Fibroblast of lung (primary cell): Measurements from ENCODE around the gene MYOZ3. TPM values are rescaled to one million over a fixed set of nuclear protein-coding genes. Genes with fewer than 3 reads are reported as not detected.

Experiments
- DNase-seq, 2 donors: peaks; one replicate each; pipeline versions ENCODE4 v3.0.0 to v3.0.0-alpha.2; 2010; ENCODE audit warnings: low read depth in 2 of 2
- H2AFZ ChIP-seq: 2 replicates; pipeline ENCODE4 v1.5.1; 2012; ENCODE audit warnings: low read length, control low read depth, inconsistent platforms
- H3K27ac ChIP-seq: 2 replicates; pipeline ENCODE4 v1.5.1; 2011; ENCODE audit warnings: low read length, control low read depth; ENCODE audit not compliant: insufficient read depth
- H3K27me3 ChIP-seq: 2 replicates; pipeline ENCODE4 v1.5.1; 2011; ENCODE audit warnings: mild to moderate bottlenecking, low read length; ENCODE audit not compliant: control insufficient read depth, insufficient read depth
- H3K36me3 ChIP-seq: 2 replicates; pipeline ENCODE4 v1.5.1; 2011; ENCODE audit warnings: low read length; ENCODE audit not compliant: control insufficient read depth, insufficient read depth
- H3K4me1 ChIP-seq: 2 replicates; pipeline ENCODE4 v1.5.1; 2011; ENCODE audit warnings: low read length; ENCODE audit not compliant: control insufficient read depth, insufficient read depth; ENCODE audit errors: extremely low read depth
- H3K4me2 ChIP-seq: 2 replicates; pipeline ENCODE4 v1.5.1; 2011; ENCODE audit warnings: low read length, control low read depth; ENCODE audit not compliant: insufficient read depth; ENCODE audit errors: extremely low read depth
- H3K4me3 ChIP-seq, 4 experiments: fragments of 200-600 bp in 1 of 4; sonication (generic) in 1 of 4; replicated peaks in 1 of 4; 2 replicates each; pipeline ENCODE4 v1.5.1; 2011 to 2016; ENCODE audit warnings: low read length in 4 of 4, low read depth in 3 of 4, mild to moderate bottlenecking in 3 of 4, control low read depth in 2 of 4, inconsistent platforms in 1 of 4, mixed read lengths in 1 of 4; ENCODE audit not compliant: insufficient read depth in 1 of 4; ENCODE audit errors: control extremely low read depth in 1 of 4
- H3K79me2 ChIP-seq: 2 replicates; pipeline ENCODE4 v1.5.1; 2012; ENCODE audit warnings: mild to moderate bottlenecking, low read length, inconsistent platforms; ENCODE audit not compliant: control insufficient read depth, insufficient read depth
- H3K9ac ChIP-seq: 2 replicates; pipeline ENCODE4 v1.5.1; 2011; ENCODE audit warnings: mild to moderate bottlenecking, low read length, control low read depth; ENCODE audit not compliant: insufficient read depth
- H3K9me3 ChIP-seq: 2 replicates; pipeline ENCODE4 v1.5.1; 2012; ENCODE audit warnings: low read depth, low read length; ENCODE audit not compliant: control insufficient read depth, insufficient read depth
- H4K20me1 ChIP-seq: 2 replicates; pipeline ENCODE4 v1.5.1; 2011; ENCODE audit warnings: low read length; ENCODE audit not compliant: control insufficient read depth, insufficient read depth; ENCODE audit errors: extremely low read depth
- EZH2 ChIP-seq: IDR thresholded peaks from 2 replicates; pipeline ENCODE4 v1.5.1; 2012; ENCODE audit warnings: low read length, control low read depth, mild to moderate bottlenecking; ENCODE audit errors: missing control alignments
- polyA plus RNA-seq, 2 donors: library from polyadenylated mRNA; depleted of rRNA in 1 of 2; stranded (reverse) in 1 of 2; unstranded in 1 of 2; fragments of >200 nt; gene quantifications; 2 replicates each; pipeline ENCODE4 v1.2.1, GENCODE V29; 2011 to 2012; ENCODE audit warnings: missing spikeins in 1 of 2
- total RNA-seq: library from RNA; depleted of rRNA; stranded (reverse); fragments of >200 nt; gene quantifications from 2 replicates; pipeline ENCODE4 v1.2.1, GENCODE V29; 2014
- TF ChIP-seq, protein P1 (sequence below), 2 donors: IDR thresholded peaks in 1 of 2; conservative IDR thresholded peaks in 1 of 2; 1 replicate in 1 of 2; 2 replicates in 1 of 2; pipeline ENCODE4 v1.5.1; 2011 to 2012; ENCODE audit warnings: low read length in 2 of 2, control low read depth in 1 of 2, inconsistent platforms in 1 of 2, low read depth in 1 of 2, mild to moderate bottlenecking in 1 of 2

The MYOZ3 gene
- total and polyA plus RNA-seq, 2 donors (not counting 1 experiment from before 2014, with no cell fraction given) = 0.14 to 0.33 TPM

DNA sequence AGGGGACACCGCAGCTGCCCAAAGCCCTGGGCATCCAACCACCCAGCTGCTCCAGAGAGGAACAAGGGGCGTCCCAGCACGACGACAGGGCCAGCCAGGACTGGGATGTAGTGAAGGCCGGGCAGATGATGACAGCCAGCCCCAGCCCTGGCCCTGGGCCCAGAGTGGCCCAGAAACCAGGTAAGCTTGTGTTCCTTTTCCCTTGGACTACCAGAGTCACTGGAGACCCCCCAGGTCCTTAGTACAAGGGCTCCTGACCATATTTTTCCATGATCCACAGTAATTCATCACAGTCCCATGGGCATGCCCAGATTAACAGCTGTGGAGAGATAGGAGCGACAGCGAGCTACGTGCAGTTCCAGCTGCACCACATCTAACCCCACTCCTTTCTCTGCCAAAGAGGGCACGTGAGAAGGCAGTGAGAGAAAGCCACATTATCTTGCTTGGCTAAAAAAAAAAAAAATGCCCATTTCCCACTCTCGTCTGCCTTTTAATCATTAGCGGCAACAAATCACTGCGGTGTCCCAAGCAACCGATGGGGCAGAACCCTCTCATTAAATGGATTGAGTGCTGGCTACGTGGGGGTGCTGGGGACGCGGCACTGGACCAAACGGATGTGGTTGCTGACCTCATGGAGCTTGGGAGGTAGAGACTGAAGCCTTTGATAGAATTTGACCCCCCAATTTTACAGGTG, 42.3 kb upstream of the MYOZ3 start:
- Histone ChIP-seq H3K27ac (peak overlapping the region; percentile 33), H2AFZ (no peak overlapping the region), H3K9ac (no peak overlapping the region), H4K20me1 (no peaks in the 10 kb centered on the region), H3K79me2 (no peaks in the 10 kb centered on the region), H3K9me3 (no peaks in the 10 kb centered on the region), H3K27me3 (no peaks in the 10 kb centered on the region), H3K4me1 (peaks cover 23% of the 10 kb centered on the region), H3K4me2 (peak overlapping the region; percentile 9), H3K4me3 (no peak overlapping the region), H3K36me3 (no peaks in the 10 kb centered on the region)
- TF ChIP-seq, protein P1, sequence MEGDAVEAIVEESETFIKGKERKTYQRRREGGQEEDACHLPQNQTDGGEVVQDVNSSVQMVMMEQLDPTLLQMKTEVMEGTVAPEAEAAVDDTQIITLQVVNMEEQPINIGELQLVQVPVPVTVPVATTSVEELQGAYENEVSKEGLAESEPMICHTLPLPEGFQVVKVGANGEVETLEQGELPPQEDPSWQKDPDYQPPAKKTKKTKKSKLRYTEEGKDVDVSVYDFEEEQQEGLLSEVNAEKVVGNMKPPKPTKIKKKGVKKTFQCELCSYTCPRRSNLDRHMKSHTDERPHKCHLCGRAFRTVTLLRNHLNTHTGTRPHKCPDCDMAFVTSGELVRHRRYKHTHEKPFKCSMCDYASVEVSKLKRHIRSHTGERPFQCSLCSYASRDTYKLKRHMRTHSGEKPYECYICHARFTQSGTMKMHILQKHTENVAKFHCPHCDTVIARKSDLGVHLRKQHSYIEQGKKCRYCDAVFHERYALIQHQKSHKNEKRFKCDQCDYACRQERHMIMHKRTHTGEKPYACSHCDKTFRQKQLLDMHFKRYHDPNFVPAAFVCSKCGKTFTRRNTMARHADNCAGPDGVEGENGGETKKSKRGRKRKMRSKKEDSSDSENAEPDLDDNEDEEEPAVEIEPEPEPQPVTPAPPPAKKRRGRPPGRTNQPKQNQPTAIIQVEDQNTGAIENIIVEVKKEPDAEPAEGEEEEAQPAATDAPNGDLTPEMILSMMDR (conservative IDR thresholded peaks at IDR 0.05 in 1 of 2, IDR thresholded peaks at IDR 0.05 in 1 of 2; ENCODE audit: low read depth in 1 of 2, low read length in 2 of 2) = no peak
- no peak for TF ChIP-seq EZH2
- DNase-seq = peak; percentile 80 to 91

GRCh38 chr5:150619359-150620230, 41.5 kb upstream of the MYOZ3 start:
- peak overlapping the region; percentile 9 for H3K4me2 ChIP-seq

DNA sequence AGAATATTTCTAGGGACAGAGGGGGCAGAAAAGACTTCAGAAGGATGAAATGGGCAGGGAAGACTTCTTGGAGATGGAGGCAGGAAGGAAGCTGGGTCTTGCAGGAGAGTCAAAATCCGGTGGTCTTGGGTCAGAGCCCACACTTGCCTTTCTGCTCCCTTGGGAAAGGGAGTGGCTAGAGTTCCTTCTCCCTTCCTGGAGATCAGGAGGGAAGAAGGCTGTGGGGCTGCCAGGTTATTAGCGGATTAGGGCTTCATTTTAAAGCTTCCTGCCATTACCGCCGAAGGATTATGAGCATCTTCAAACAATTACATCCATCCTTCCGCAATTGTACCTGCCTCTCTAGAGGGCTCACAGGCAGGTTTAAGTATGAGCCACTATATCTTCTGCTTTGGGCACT, 39.8 kb upstream of the MYOZ3 start:
- H3K9ac ChIP-seq = no peak overlapping the region
- H3K36me3 ChIP-seq = no peaks in the 10 kb centered on the region
- H3K27me3 ChIP-seq = no peaks in the 10 kb centered on the region
- H3K9me3 ChIP-seq = no peaks in the 10 kb centered on the region
- H3K4me1 ChIP-seq = peaks cover 26% of the 10 kb centered on the region
- no peak for TF ChIP-seq EZH2
- TF ChIP-seq, protein P1 (conservative IDR thresholded peaks at IDR 0.05 in 1 of 2, IDR thresholded peaks at IDR 0.05 in 1 of 2; ENCODE audit: low read depth in 1 of 2, low read length in 2 of 2) = no peak
- no peak for DNase-seq
- H3K4me2 ChIP-seq = no peak overlapping the region
- no peaks in the 10 kb centered on the region for H4K20me1 ChIP-seq
- H2AFZ ChIP-seq = no peak overlapping the region
- H3K79me2 ChIP-seq = no peaks in the 10 kb centered on the region
- H3K4me3 ChIP-seq = no peak overlapping the region
- H3K27ac ChIP-seq = no peak overlapping the region

More at GRCh38 chr5:150619359-150620230, 41.5 kb upstream of the MYOZ3 start:
- DNase-seq = peak; percentile 72 to 92
- no peaks in the 10 kb centered on the region for H4K20me1 ChIP-seq
- H3K36me3 ChIP-seq = no peaks in the 10 kb centered on the region
- no peaks in the 10 kb centered on the region for H3K79me2 ChIP-seq
- peak overlapping the region; percentile 33 for H3K27ac ChIP-seq
- peaks cover 28% of the 10 kb centered on the region for H3K4me1 ChIP-seq
- H2AFZ ChIP-seq = no peak overlapping the region
- H3K4me3 ChIP-seq = no peak overlapping the region
- TF ChIP-seq EZH2 = no peak
- TF ChIP-seq, protein P1 (conservative IDR thresholded peaks at IDR 0.05 in 1 of 2, IDR thresholded peaks at IDR 0.05 in 1 of 2; ENCODE audit: low read depth in 1 of 2, low read length in 2 of 2) = no peak
- H3K9me3 ChIP-seq = no peaks in the 10 kb centered on the region
- H3K9ac ChIP-seq = no peak overlapping the region
- H3K27me3 ChIP-seq = no peaks in the 10 kb centered on the region
